ENCODE measurements around the gene ZFAND6.
"Not testable (repeated sequence)": the region's sequence is repeated elsewhere in the genome, so short reads cannot be mapped to it uniquely, and the experiment has no call there.

ZFAND6 gene

DNA sequence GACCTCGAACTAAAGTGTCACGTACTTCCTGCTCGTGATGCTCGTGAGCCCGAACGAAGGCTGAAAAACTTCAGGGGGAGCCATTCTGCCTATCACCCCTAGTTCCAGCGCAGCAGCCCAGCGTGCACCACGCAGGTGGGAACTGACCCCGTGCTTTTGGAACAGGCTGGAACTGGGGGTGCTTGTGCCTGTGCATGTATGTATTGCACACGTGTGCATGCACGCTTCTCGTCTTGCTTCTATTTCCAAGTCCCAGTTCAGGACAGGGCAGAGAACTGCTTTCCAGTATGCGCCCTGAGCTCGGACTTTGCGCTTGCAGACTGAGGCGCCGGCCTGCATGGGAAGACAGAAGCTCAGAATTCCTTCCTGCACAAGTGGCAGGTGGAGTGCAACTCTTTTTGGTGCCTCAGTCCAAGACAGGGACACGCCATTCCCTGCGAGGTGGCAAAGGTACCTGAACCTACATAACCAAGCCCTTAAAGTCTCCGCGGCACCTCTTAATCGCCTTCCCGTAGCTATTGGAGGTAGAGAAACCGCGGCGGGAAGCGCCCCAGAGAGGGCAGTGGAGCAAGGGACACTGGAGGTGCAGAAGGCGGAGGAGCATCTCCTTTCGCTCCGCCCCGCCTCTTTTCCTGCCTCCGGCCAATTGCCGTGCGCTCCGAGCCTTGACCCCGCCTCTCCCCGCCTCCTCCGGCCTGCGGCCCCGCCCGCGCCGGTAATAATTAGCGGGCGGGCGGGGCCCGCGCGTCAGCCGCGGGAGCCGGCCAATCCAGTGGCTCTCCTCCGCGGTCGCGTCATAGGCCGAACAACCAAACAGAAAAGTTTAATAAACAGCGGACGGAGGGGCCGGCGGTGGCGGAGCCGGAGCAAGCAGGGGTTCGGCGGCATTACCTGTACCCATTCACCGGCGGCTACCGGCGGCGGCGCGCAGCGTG lies at the start of gene ZFAND6:
Gene ZFAND6 (plus strand): TSS at position 826 of the 935 bp plus-strand sequence. CDS start 60,669 bp downstream, outside the sequence.
- DNase-seq (ENCODE audit: low spot score), result peak; percentile 95

DNA sequence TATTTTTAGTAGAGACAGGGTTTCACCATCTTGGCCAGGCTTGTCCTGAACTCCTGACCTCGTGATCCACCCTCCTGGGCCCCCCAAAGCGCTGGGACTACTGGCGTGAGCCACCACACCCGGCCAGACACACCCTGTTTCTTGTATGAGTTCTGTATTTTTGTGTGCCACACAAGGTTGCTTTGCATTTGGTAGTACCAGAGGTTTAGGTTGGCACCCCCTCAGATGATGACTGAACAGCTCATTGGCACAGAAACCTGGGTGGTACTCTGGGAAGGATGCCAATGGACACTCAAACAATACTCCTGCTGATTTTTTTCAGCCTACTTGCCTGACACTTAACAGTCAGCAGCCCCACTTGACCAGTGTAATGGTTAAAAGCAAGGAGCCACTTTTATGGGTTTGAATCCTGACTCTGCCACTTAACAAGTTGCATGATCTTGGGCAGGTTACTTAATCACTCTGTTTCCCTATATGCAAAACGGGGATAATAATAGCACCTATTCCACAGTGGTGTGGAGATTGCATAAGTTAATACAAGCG lies 49.3 kb upstream of the ZFAND6 start:
- no peak for DNase-seq (ENCODE audit: low spot score)

DNA sequence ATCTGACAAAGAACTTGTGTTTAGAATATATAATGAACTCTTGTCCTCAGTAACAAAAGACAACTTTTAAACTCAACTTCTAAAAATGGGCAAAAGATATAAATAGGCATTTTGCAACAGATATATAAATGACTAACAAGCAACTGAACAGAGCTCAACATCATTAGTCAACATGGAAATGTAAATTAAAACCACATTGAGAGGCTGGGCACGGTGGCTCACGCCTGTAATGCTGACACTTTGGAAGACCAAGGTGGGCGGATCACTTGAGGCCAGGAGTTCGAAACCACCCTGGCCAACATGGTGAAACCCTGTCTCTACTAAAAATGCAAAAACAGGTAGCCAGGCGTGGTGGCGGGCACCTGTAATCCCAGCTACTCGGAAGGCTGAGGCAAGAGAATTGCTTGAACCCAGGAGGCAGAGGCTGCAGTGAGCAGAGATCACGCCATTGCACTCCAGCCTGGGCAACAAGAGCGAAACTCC lies 48.4 kb upstream of the ZFAND6 start:
- DNase-seq (ENCODE audit: low spot score), result not testable (repeated sequence)

DNA sequence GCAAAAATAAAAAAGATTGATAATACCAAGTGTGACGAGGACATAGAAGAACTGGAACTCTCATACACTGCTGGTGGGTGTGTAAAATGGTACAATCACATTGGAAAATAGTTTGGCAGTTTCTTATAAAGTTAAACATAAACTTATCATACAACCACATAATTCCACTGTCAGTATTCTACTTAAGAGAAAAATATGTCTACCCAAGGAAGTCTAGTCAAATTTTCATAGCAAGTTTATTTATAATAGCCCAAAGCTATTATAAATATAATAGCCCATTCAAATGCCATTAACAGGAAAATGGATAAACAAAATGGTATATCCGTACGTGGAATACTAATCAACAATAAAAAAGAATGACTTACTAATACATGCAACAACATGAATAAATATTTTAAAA lies 47.9 kb upstream of the ZFAND6 start:
- DNase-seq (ENCODE audit: low spot score), result no peak

DNA sequence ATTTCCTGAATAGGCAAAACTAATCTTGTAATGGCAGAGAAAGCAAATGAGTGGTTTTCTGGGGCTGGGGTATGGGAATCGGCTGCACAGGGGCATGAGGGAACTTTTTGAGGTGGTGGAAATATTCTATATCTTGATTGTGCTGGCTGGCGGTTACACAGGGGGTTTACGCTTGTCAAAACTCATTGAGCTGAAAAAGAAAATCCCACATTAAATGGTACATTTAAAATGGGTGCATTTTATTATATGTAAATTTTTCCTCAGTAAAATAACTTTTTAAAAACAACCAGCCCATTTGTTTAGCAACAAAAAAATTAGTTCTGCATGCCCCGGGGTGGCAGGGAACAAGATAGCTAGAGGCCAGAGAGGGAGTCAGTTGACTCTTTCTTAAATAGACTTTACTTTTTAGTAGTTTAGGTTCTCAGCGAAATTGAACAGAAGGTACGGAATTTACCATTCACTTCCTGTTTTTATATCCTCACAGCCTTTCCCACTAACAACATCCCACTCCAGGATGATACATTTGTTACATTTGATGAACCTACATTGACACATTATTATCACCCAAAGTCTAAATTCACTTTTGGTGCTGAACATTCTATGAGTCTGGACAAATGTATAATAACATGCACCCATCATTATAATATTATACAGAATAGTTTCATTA lies 47.3 kb upstream of the ZFAND6 start:
- no peak for DNase-seq (ENCODE audit: low spot score)

DNA sequence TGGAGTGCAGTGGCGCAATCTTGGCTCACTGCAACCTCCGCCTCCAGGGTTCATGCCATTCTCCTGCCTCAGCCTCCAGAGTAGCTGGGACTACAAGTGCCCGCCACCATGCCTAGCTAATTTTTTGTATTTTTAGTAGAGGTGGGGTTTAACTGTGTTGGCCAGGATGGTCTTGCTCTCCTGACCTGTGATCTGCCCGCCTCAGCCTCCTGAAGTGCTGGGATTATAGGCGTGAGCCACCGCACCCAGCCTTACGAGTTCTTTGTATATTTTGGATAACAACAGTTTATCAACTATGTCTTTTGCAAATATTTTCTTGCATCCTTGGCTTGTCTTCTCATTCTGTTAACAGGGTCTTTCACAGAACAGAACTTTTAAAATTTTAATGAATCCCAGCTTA lies 45.3 kb upstream of the ZFAND6 start:
- DNase-seq (ENCODE audit: low spot score), result not testable (repeated sequence)

DNA sequence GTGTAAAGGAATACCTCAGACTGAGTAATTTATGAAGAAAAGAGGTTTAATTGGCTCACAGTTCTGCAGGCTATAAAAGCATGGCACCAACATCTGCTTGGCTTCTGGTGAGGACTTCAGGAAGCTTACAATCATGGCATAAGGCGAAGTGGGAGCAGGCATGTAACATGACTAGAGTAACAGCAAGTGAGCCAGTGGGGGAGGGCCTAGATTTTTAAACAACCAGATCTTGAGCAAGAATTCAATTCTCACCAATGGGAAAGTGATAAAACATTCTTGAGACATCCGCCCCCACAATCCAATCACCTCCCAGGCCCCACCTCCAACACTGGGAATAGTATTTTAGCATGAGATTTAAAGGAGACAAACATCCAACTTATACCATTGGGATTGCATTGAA lies 44.3 kb upstream of the ZFAND6 start:
- DNase-seq (ENCODE audit: low spot score), result no peak

DNA sequence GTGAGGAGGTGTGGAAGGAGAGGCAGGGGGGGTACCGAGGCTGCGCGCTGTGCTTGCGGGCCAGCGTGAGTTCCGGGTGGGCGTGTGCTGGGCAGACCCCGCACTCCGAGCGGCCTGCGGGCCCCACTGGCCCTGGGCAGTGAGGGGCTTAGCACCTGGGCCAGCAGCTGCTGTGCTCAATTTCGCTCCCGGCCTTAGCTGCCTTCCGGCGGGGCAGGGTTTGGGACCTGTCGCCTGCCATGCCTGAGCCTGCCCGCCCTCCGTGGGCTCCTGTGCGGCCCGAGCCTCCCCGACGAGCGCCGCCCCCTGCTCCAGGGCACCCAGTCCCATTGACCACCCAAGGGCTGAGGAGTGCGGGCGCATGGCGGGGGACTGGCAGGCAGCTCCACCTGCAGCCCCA lies 43.0 kb upstream of the ZFAND6 start:
- DNase-seq (ENCODE audit: low spot score), result not testable (repeated sequence)

DNA sequence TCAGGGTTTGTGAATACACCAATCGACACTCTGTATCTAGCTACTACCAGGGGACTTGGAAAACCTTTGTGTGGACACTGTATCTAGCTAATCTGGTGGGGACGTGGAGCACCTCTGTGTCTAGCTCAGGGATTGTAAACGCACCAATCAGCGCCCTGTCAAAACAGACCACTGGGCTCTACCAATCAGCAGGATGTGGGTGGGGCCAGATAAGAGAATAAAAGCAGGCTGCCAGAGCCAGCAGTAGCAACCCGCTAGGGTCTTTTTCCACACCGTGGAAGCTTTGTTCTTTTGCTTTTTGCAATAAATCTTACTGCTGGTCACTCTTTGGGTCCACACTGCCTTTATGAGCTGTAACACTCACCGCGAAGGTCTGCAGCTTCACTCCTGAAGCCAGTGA lies 42.3 kb upstream of the ZFAND6 start:
- not testable (repeated sequence) for DNase-seq (ENCODE audit: low spot score)

DNA sequence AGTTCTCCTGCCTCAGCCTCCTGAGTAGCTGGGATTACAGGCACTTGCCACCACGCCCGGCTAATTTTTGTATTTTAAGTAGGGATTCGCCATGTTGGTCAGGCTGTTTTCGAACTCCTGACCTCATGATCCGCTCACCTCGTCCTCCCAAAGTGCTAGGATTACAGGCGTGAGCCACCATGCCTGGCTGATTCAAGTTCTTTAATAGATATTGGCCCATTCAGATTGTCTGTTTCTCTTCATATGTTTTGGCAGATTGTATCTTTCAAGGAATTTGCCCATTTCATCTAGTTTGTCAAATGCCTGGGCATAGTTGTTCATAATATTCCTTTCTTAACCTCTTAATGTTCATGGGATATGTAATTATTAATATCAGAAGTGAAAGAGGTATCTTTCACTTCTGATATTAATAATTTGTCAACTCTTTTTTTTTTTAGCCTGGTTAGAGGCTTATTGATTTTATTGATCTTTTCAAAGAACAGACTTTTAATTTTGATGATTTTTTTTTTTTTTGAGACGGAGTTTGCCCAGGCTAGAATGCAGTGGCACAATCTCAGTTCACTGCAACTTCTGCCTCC lies 40.2 kb upstream of the ZFAND6 start:
- no peak for DNase-seq (ENCODE audit: low spot score)

DNA sequence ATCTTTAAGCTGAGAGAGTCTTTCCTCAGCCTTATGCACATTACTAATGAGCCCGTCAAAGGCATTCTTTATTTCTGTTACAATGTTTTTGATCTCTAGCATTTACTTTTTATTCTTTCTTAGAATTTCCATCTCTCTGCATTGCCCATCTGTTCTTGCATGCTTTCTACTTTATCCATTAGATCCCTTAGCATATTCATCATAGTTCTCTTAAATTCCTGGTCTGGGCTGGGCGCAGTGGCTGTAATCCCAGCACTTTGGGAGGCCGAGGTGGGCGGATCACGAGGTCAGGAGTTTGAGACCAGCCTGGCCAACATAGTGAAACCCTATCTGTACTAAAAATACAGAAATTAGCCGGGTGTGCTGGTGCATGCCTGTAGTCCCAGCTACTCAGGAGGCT lies 39.3 kb upstream of the ZFAND6 start:
- not testable (repeated sequence) for DNase-seq (ENCODE audit: low spot score)

DNA sequence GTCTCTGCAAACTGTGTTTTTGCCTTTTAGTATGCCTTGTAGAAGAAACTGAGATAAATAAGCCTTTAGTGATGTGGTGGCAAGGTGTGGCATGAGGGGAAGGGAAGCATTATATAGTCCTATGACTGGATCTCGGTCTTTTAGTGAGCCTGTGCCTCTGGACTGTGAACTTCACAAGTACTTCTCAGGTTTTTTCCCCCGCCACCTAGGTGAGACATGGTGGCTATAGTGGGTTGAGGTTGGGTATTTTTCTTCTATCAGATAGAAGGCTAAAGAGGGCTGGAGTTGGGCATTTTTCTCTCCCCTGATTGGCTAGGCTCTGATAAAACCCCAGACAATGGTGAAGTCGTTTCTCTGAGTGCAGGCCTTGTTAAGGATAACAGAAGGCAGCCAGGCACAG lies 38.7 kb upstream of the ZFAND6 start:
- DNase-seq (ENCODE audit: low spot score), result no peak

DNA sequence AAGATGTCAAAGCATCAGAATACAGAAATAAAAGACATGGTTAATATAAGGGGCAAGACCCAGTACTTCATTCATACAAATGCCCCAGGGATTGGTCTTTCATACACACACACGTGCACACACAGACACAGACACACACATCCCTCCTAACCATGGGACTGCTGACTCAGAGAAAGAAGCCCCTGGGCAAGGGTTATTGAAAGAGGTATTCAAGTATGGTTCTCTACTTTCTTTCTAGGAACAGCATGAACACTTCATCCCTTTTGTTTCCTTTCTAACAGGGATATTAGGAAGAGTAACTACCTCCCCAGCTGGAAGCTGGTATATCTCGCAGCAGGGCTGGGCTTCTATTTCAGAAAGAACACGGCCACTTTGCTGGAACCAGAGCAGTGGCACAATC lies 33.2 kb upstream of the ZFAND6 start:
- DNase-seq (ENCODE audit: low spot score), result no peak

DNA sequence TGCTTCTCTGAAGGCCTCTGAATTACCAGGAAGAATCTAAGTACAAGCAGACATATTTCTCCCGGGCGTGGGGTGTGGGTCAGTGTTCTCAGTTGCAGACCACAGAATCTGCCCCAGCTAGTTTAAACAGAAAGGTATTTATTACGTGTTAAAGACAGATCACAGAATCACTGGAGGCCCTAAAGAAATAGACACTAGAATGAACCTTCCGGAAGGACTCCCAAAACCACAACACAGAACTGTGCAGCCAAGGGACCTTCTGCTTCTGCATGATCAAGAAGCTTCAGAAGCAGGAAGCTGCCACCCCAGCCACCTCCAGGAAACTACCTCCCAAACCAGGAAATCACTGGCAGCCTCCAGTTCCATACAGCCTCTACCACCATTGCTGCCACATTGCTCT lies 32.7 kb upstream of the ZFAND6 start:
- peak; percentile 48 for DNase-seq (ENCODE audit: low spot score)

DNA sequence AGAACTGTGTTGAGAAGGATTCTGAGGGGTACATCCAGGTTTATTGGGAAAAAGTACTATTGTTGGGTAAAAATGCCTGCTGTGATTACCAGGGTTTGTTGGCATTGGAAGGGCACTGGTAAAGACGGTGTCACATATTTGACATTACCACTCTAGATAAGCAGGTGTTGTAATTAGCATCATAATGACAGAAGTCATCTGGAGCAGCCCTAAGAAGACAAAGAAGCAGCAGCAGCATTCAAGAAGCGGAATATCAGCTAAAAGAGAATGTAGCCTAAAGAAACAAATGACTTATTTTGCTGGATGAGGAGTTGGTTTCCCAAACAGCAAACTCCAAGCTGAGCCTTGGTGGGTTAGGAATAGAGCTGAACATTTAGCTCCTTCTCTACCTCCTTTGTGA lies 30.5 kb upstream of the ZFAND6 start:
- DNase-seq (ENCODE audit: low spot score), result no peak

DNA sequence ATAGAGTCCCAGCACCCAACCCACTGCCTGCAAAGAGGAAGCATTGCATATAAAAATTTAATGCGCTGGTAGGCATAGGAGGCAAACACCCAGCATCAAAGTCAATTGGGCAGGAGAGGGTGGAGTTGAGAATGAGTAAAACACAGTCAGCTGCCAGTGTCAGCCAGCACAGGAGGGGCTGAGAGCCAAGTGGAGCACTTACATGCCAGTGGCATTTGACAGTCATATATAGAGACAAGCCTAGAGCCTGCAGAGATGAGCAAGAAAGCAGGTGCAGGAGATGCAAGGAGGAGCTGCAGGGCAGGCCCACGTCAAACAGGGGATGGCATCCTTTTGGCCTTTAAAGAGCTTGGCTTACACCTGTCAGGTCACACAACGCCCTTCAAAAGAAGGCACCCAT lies 27.6 kb upstream of the ZFAND6 start:
- peak; percentile 35 for DNase-seq (ENCODE audit: low spot score)

DNA sequence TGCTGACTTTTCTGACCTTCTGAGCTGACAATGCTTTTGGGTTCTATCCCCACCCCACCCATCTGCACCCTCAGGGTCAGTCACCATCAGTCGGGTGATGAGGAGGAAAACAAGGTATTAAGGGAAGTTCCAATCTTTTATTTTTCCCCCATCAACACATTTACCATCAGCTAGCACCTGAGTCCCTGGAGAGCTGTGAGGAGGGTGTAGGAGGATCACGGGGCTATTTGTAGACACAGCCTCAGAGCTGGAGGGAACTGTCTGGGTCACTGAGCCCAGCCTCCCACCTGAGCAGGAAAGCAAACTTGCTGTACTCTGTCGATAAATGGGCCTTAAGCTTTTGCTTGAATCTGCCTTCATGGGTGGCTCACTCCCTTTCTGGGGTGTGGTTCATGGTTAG lies 24.8 kb upstream of the ZFAND6 start:
- no peak for DNase-seq (ENCODE audit: low spot score)

DNA sequence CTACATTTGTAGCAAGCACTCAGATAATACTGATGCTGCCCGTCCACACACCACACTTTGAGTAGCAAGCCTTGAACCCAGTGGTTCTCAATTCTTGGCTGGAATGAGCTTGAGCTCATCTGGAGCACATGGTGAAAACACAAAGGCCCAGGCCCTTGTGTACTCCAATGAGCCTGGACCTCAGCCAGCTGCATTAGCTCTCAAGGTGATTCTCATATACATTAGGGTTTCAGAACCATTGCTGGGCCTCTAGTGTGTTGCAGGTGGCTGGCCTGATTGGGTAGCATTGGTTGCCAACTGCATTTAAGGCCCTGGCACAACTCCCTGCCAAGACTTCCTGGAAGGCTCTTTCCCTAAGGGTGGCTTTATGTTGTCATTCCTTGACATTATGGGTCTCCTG lies 23.4 kb upstream of the ZFAND6 start:
- no peak for DNase-seq (ENCODE audit: low spot score)

DNA sequence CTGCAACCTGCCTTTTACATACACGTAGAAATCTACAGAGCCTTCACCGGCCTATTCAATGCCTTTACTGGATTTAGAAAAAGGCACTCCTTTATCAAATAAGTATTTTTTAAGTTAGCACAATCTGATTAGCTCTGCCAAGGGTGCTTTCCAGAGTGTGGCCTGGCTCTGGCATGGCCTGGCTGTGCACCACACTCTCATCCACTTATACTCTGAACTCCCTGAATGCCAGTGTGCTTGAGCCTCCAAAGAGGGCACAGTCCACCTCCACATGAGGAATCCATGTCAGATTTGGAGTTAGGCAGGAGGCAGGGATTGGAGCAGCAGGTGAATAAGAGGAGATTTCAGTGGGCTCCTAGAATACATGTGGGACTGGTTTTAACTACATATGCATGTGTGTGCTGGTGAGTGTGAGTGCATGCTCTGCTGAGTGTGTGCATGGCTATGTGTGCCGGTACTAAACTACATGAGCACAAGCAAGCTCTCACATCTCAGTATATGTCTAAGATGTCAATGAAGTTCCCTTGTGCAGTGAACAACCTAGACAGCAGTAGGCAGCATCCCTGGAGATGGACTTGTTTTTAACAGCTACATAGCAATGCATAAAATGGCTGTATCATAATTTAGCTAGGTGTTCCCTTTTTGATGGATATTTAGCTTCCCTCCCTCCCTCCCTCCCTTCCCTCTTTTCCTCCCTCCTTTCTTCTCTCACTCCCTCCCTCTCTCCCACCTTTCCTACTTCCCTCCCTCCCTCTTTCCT lies 17.8 kb upstream of the ZFAND6 start:
- no peak for DNase-seq (ENCODE audit: low spot score)

DNA sequence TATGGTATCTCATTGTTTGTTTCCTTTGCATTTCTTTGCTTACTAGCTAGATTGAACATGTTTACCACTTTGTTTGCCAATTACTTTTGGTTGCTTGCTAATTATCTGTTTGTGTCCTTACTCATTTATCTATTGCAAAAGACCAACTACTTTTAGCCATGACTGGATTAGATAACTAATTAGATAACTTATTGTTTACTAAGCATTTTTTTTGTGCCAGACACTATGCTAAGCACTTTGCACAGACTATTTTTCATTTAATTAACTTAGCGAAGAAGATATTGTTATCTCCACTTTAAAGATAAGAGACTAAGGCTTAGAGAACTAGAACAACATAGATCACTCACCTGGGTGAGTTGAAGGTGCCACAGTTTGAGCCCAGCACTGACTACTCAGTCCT lies 16.9 kb upstream of the ZFAND6 start:
- no peak for DNase-seq (ENCODE audit: low spot score)

DNA sequence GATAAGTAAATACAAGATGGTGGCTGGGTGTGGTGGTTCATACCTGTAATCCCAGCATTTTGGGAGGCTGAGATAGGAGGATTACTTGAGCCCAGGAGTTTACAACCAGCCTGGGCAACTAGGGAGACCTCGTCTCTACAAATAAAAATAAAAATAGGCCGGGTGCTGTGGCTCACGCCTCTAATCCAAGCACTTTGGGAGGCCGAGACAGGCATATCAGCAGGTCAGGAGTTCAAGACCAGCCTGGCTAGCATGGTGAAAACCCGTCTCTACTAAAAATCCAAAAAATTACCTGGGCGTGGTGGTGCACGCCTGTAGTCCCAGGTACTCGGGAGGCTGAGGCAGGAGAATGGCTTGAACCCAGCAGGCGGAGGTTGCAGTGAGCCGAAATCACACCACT lies 14.3 kb upstream of the ZFAND6 start:
- DNase-seq (ENCODE audit: low spot score), result not testable (repeated sequence)

DNA sequence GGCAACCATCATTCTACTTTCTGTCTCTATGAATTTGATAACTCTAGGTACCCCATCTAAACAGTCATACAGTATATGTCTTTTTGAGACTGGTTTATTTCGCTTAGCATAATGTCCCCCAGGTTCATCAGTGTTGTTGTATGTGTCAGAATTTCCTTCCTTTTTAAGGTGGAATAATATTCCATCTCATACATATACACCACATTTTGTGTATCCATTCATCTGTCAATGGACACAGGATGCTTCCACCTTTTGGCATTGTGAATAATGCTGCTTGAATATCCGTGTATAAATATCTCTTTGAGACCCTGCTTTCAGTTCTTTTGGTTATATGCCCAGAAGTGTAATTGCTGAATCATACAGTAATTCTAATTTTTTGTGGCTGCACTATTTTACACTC lies 10.4 kb upstream of the ZFAND6 start:
- no peak for DNase-seq (ENCODE audit: low spot score)

All from SW480 (cell line).